Panc1 (cell line): ENCODE data around the gene GRHL1. TPM values are rescaled to one million over a fixed set of nuclear protein-coding genes. Genes with fewer than 3 reads are reported as not detected.

Experiments used
- ATAC-seq: fragments of 200-7000 bp; cut with Tn5 transposase; 2 replicates; pipeline ENCODE4 v1.9.1; 2020; ENCODE audit warnings: mild to moderate bottlenecking, moderate library complexity
- BruUV-seq: library from RNA; stranded (reverse); fragments of 400-500 nt; replicated peaks from 2 replicates; lab custom pipeline; 2021; lab: Mats Ljungman, UMichigan
- CTCF ChIA-PET: fragments of 300-600 bp; sonication (Branson Sonifier 250); formaldehyde crosslinking; loops from one replicate; lab custom pipeline; 2022; ENCODE audit warnings: antibody characterized with exemption; lab: Charles Lee
- POLR2A ChIA-PET: fragments of 300-600 bp; sonication (Branson Sonifier 250); formaldehyde crosslinking; loops from one replicate; lab custom pipeline; 2022; ENCODE audit warnings: antibody characterized with exemption; lab: Charles Lee
- DNase-seq: peaks from one replicate; pipeline ENCODE4 v3.0.0-alpha.2; 2010; ENCODE audit warnings: low read depth, low spot score
- H3K27ac ChIP-seq: 2 replicates; pipeline ENCODE4 v1.5.1; 2011; ENCODE audit warnings: mild to moderate bottlenecking, low read length, inconsistent platforms
- H3K27me3 ChIP-seq: fragments of 200-500 bp; sonication (Bioruptor generic); 2 replicates; pipeline ENCODE4 v1.6.0; 2014; ENCODE audit warnings: low read length, inconsistent platforms; ENCODE audit not compliant: control insufficient read depth, insufficient read depth
- H3K36me3 ChIP-seq: fragments of 200-500 bp; sonication (Bioruptor generic); 2 replicates; pipeline ENCODE4 v1.5.1; 2014; ENCODE audit warnings: inconsistent platforms, mild to moderate bottlenecking, low read length, moderate library complexity; ENCODE audit not compliant: control insufficient read depth, insufficient read depth
- H3K4me1 ChIP-seq: 2 replicates; pipeline ENCODE4 v1.5.1; 2011; ENCODE audit warnings: inconsistent platforms, mild to moderate bottlenecking, low read length, moderate library complexity; ENCODE audit not compliant: control insufficient read depth, insufficient read depth
- H3K4me3 ChIP-seq, 2 experiments: 2 replicates each; pipeline ENCODE4 v1.5.1; 2011 to 2012; ENCODE audit warnings: low read depth in 2 of 2, low read length in 2 of 2, mild to moderate bottlenecking in 2 of 2, inconsistent platforms in 1 of 2, moderate library complexity in 1 of 2
- H3K9me3 ChIP-seq: fragments of 200-500 bp; sonication (Bioruptor generic); 2 replicates; pipeline ENCODE4 v1.5.1; 2014; ENCODE audit warnings: low read depth, mild to moderate bottlenecking, inconsistent platforms, low read length, moderate library complexity; ENCODE audit not compliant: control insufficient read depth, insufficient read depth
- CTCF ChIP-seq: fragments of 450-650 bp; IDR thresholded peaks from 2 replicates; pipeline ENCODE4 v1.5.1; 2017; ENCODE audit warnings: mild to moderate bottlenecking
- POLR2AphosphoS5 ChIP-seq: IDR thresholded peaks from 2 replicates; pipeline ENCODE4 v1.6.1; 2012; ENCODE audit warnings: mild to moderate bottlenecking, low read depth, low read length, moderate library complexity
- REST ChIP-seq, 2 experiments: IDR thresholded peaks; 2 replicates each; pipeline ENCODE4 v1.6.1; 2011 to 2012; ENCODE audit warnings: low read depth in 2 of 2, control low read depth in 1 of 2, low read length in 1 of 2, mild to moderate bottlenecking in 1 of 2, moderate library complexity in 1 of 2; ENCODE audit not compliant: insufficient read depth in 1 of 2
- SIN3A ChIP-seq: IDR thresholded peaks from 2 replicates; pipeline ENCODE4 v1.6.1; 2012; ENCODE audit warnings: low read depth, mild to moderate bottlenecking, low read length, moderate library complexity, borderline replicate concordance; ENCODE audit not compliant: insufficient read depth
- TCF7L2 ChIP-seq: IDR thresholded peaks from 2 replicates; pipeline ENCODE4 v1.6.1; 2011; ENCODE audit warnings: mild to moderate bottlenecking, low read depth, low read length, inconsistent platforms
- in situ Hi-C: cut with HindIII; loops from 2 replicates; pipeline ENCODE4 v1.10.0; 2016; ENCODE audit warnings: low sequenced_read_pairs, low pct_unique_long_range_greater_than_20kb
- intact Hi-C: fragments of 100-400 bp; cut with micrococcal nuclease; formaldehyde crosslinking; loops from one replicate; pipeline ENCODE4 v1.10.0; 2022; ENCODE audit not compliant: unreplicated experiment
- total RNA-seq: library from RNA; stranded (reverse); gene quantifications from one replicate; pipeline ENCODE4 v1.2.1, GENCODE V29; 2021; ENCODE audit not compliant: unreplicated experiment

The GRHL1 gene
- total RNA-seq, 1 experiment from 2014 or later: 4.7 TPM

- peak; percentile 57 for ATAC-seq
- TF ChIP-seq POLR2AphosphoS5 (no peak), TCF7L2 (no peak), REST (IDR thresholded peaks at IDR 0.05; ENCODE audit: insufficient read depth in 1 of 2, low read depth in 2 of 2, low read length in 1 of 2) (no peak), CTCF (no peak), SIN3A (peak; percentile 52; the same call in 1 of the 2 replicates)
- Histone ChIP-seq H3K27me3 (no peaks in the 10 kb centered on the region), H3K9me3 (no peaks in the 10 kb centered on the region), H3K4me3 (peak overlapping the region; percentile 57 to 92), H3K4me1 (peaks cover 10% of the 10 kb centered on the region), H3K36me3 (no peaks in the 10 kb centered on the region), H3K27ac (peak overlapping the region; percentile 84)
- CTCF ChIA-PET: interaction anchor here (0.6 to 1.4 kb wide), 2 partner anchors 58 to 240 kb away, joined by 3 to 6 read pairs; no protein-coding TSS in a partner anchor
- intact Hi-C loops (no loop called here), in situ Hi-C loops (no loop called here)
- POLR2A ChIA-PET: interaction anchor here (0.7 kb wide), 1 partner anchor 79 kb away, joined by 3 read pairs; no protein-coding TSS in a partner anchor
- peak; percentile 22 for DNase-seq
- BruUV-seq: TSS peak; percentile 81
These were observed 91.0 kb downstream of the GRHL1 start for GRCh38 chr2:10042301-10043161.

- Histone ChIP-seq H3K4me3 (peak within 1 kb of the TSS; percentile 61 to 92), H3K36me3 (peaks cover 4% of the 10 kb centered on the region), H3K9me3 (no peaks in the 10 kb centered on the region), H3K4me1 (peaks cover 10% of the 10 kb centered on the region), H3K27ac (peak within 1 kb of the TSS; percentile 84), H3K27me3 (no peaks in the 10 kb centered on the region)
- POLR2A ChIA-PET: no interaction called here
- DNase-seq (peak; percentile 30), ATAC-seq (peak; percentile 83)
- in situ Hi-C loops: no loop called here
- CTCF ChIA-PET: interaction anchor here (0.6 to 1.4 kb wide), 4 partner anchors 59 to 255 kb away, joined by 6 to 12 read pairs (median 8); no protein-coding TSS in a partner anchor
- intact Hi-C loops: no loop called here
- no peak for TF ChIP-seq TCF7L2
- TF ChIP-seq REST (IDR thresholded peaks at IDR 0.05; ENCODE audit: insufficient read depth in 1 of 2, low read depth in 2 of 2, low read length in 1 of 2): no peak
- TF ChIP-seq CTCF: no peak
- no peak for TF ChIP-seq SIN3A
- TF ChIP-seq POLR2AphosphoS5: no peak
- no TSS peak for BruUV-seq
These were observed 91.9 kb downstream of the GRHL1 start, which contains the start of gene KLF11 for GRCh38 chr2:10043256-10043905. Gene KLF11, plus strand, starts transcription at chr2:10043550. Its CDS starts 167 bp downstream, at chr2:10043717.
